Stimulated activated CD4-positive, alpha-beta T cell treated with anti-CD3 and anti-CD28 coated beads, Interleukin-1b, Interleukin-23, amount 100 ng/mL, for 4 hours (primary cell): ENCODE results near the gene NGLY1.

Experiments
- DNase-seq, 2 donors: peaks; one replicate each; pipeline ENCODE4 v3.0.0-alpha.2; 2020; ENCODE audit warnings: low read depth in 2 of 2

The NGLY1 gene

GRCh38 chr3:25708036-25708435 is 75.2 kb downstream of the NGLY1 start:
- no peak for DNase-seq

- DNase-seq: no peak
Observed at GRCh38 chr3:25707268-25707926, 75.8 kb downstream of the NGLY1 start.

- no peak for DNase-seq
Observed at GRCh38 chr3:25706213-25706612, 77.0 kb downstream of the NGLY1 start.

- no peak for DNase-seq
Observed at GRCh38 chr3:25697553-25697952, 85.7 kb downstream of the NGLY1 start.

- DNase-seq: no peak
Observed at GRCh38 chr3:25695731-25696420, 87.4 kb downstream of the NGLY1 start.

GRCh38 chr3:25693238-25693637 is 90.0 kb downstream of the NGLY1 start:
- DNase-seq: no peak

GRCh38 chr3:25692341-25692740 is 90.9 kb downstream of the NGLY1 start:
- no peak for DNase-seq

- DNase-seq: no peak
Observed at GRCh38 chr3:25690768-25691533, 92.3 kb downstream of the NGLY1 start.

GRCh38 chr3:25689226-25689625 is 94.0 kb downstream of the NGLY1 start:
- no peak for DNase-seq

GRCh38 chr3:25687742-25688141 is 95.5 kb downstream of the NGLY1 start:
- DNase-seq: no peak

GRCh38 chr3:25686766-25687165 is 96.5 kb downstream of the NGLY1 start:
- DNase-seq: no peak

- no peak for DNase-seq
Observed at GRCh38 chr3:25683882-25684281, 99.4 kb downstream of the NGLY1 start.

GRCh38 chr3:25683410-25683809 is 99.8 kb downstream of the NGLY1 start:
- no peak for DNase-seq

GRCh38 chr3:25679642-25680302 is 103.5 kb downstream of the NGLY1 start:
- no peak for DNase-seq

GRCh38 chr3:25679166-25679565 is 104.1 kb downstream of the NGLY1 start:
- no peak for DNase-seq

GRCh38 chr3:25678581-25678980 is 104.7 kb downstream of the NGLY1 start:
- no peak for DNase-seq

- DNase-seq: no peak
Observed at GRCh38 chr3:25677121-25677520, 106.1 kb downstream of the NGLY1 start.

GRCh38 chr3:25674670-25675069 is 108.6 kb downstream of the NGLY1 start:
- DNase-seq: no peak

GRCh38 chr3:25673738-25674298 is 109.4 kb downstream of the NGLY1 start:
- DNase-seq: no peak
